SU-DHL-6 (cell line): ENCODE results near the gene CHAT.

Source experiments
- CTCF ChIP-seq: fragments of 200-600 bp; sonication (generic); IDR thresholded peaks from one replicate; pipeline ENCODE4 v1.5.1; 2017; ENCODE audit warnings: antibody characterized with exemption, mild to moderate bottlenecking, low read length, moderate library complexity; ENCODE audit not compliant: insufficient read depth, poor library complexity, severe bottlenecking
- EZH2phosphoT487 ChIP-seq: fragments of 200-600 bp; sonication (generic), shearing (Covaris generic); conservative IDR thresholded peaks from 2 replicates; pipeline ENCODE4 v1.6.1; 2018; ENCODE audit warnings: mild to moderate bottlenecking, antibody characterized with exemption, low read length, moderate library complexity, mixed read lengths

DNA sequence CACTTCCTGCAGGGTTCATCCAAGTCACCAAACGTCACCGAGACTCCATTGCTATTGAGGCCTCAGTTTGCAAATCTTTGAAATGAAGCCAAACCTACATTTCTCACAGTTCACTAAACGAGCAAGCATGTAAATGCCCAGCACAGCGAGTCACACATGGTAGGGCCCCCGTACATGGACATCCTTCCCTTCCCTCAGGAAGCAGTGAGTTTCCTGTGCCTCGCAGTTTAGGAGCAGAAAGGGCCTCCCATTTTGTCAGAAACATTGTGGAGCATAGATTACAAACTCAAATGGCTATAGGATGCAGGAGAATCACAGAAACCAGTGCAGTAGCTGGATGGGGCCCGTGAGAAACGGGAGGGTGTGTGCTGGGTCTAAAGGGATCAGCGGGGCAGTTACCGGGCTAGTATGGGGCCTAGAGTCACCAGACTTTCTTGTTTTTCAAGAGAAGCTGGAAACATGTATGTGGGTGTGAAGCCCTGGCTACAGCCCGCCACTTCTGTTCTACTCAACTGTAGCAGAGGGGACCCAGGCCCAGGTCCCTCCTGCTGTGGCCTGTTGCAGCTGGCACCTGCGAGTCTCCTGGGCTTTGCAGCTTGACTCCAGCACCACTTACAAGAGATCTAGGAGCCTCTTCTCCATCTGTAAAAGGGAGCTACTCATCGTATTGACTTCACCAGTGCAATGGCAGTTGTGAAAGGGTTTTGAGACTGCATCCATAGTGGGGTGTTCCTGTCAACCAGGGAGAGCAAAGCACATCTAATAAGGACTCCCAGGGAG lies 17.9 kb upstream of the CHAT start:
- TF ChIP-seq CTCF (no peak), EZH2phosphoT487 (no peak)
